Nucleus accumbens (tissue), 56 donors: Measurements from ENCODE around the gene DHFR2.

ENCODE experiments used
- DNase-seq, 56 donors: peaks; one replicate each; lab custom pipeline; 2025; lab: John Stamatoyannopoulos, UW

DHFR2 gene

GRCh38 chr3:94011233-94011711 lies 51.4 kb downstream of the DHFR2 start:
- no peak for DNase-seq

DNA sequence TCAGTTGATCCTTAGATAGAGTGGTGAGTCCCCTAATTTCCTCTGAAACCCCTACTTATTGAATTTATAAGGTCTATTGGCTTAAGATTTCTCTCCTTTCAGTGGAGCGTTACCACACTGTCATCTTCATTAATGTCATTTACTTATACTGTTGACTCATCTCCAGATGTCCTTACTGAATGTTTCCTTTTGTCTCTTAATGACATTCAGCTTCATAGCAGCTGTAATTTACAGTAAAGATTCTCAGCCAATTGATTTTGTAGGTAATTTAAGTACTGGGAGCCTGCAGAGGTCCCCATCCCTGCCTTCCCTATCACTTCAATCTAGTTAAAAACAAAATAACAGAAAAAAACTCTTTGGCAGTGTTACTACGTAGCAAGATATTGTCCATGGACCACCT lies 53.1 kb downstream of the DHFR2 start:
- no peak for DNase-seq

- no peak for DNase-seq
Observed at GRCh38 chr3:94008253-94008652, 54.5 kb downstream of the DHFR2 start.
